Immature natural killer cell (primary cell): ENCODE results near the gene BMS1. TPM values are rescaled to one million over a fixed set of nuclear protein-coding genes. Genes with fewer than 3 reads are reported as not detected.

Experiments used
- DNase-seq, 3 donors: peaks; one replicate each; pipeline ENCODE4 v3.0.0; 2022; ENCODE audit warnings: mixed read lengths in 1 of 3
- H3K27ac Mint-ChIP-seq, 6 donors: one replicate each; pipeline ENCODE4 v1.8.0; 2020; ENCODE audit warnings: mixed read lengths in 6 of 6, mild to moderate bottlenecking in 5 of 6, inconsistent platforms in 4 of 6, moderate library complexity in 3 of 6
- H3K27me3 Mint-ChIP-seq, 3 donors: one replicate each; pipeline ENCODE4 v1.8.0; 2020 to 2021; ENCODE audit warnings: low read depth in 3 of 3, mild to moderate bottlenecking in 3 of 3, mixed read lengths in 3 of 3, moderate library complexity in 3 of 3, inconsistent platforms in 1 of 3
- H3K36me3 Mint-ChIP-seq, 3 donors: one replicate each; pipeline ENCODE4 v1.8.0; 2020; ENCODE audit warnings: mixed read lengths in 3 of 3, inconsistent platforms in 2 of 3, mild to moderate bottlenecking in 2 of 3
- H3K4me1 Mint-ChIP-seq, 2 donors: one replicate each; pipeline ENCODE4 v1.8.0; 2020; ENCODE audit warnings: inconsistent platforms in 2 of 2, mild to moderate bottlenecking in 2 of 2, mixed read lengths in 2 of 2, moderate library complexity in 1 of 2
- H3K4me3 Mint-ChIP-seq, 5 donors: one replicate each; pipeline ENCODE4 v1.8.0; 2020; ENCODE audit warnings: mild to moderate bottlenecking in 5 of 5, mixed read lengths in 5 of 5, inconsistent platforms in 3 of 5, moderate library complexity in 3 of 5
- H3K9me3 Mint-ChIP-seq, 6 donors: one replicate each; pipeline ENCODE4 v1.8.0; 2020; ENCODE audit warnings: mild to moderate bottlenecking in 6 of 6, mixed read lengths in 6 of 6, inconsistent platforms in 4 of 6, moderate library complexity in 3 of 6
- polyA plus RNA-seq, 3 donors: library from polyadenylated mRNA; unstranded; fragments of 300-500 nt; fragmentation: Illumina TruSeq; gene quantifications; one replicate each; pipeline ENCODE4 v1.2.3, GENCODE V29; 2021

Gene BMS1
- polyA plus RNA-seq, 3 donors from 2014 or later, result 4.7 to 11.7 (median 6.3) TPM

- Mint-ChIP-seq H3K27ac (no peak overlapping the region), H3K27me3 (peaks cover 1 to 11% (median 10%) of the 10 kb centered on the region in 3 donors), H3K4me1 (no peaks in the 10 kb centered on the region), H3K9me3 (peaks cover 0 to 5% (median 0%) of the 10 kb centered on the region in 6 donors), H3K36me3 (no peaks in the 10 kb centered on the region), H3K4me3 (no peak overlapping the region)
- no peak for DNase-seq
Measured at GRCh38 chr10:42767906-42768305, 14.7 kb upstream of the BMS1 start.

GRCh38 chr10:42768581-42769152, 13.9 kb upstream of the BMS1 start:
- no peak overlapping the region for H3K27ac Mint-ChIP-seq
- DNase-seq, result no peak
- H3K4me1 Mint-ChIP-seq, result no peaks in the 10 kb centered on the region
- peaks cover 0 to 5% (median 0%) of the 10 kb centered on the region in 6 donors for H3K9me3 Mint-ChIP-seq
- no peaks in the 10 kb centered on the region for H3K36me3 Mint-ChIP-seq
- H3K4me3 Mint-ChIP-seq, result no peak overlapping the region
- peaks cover 3 to 10% (median 8%) of the 10 kb centered on the region in 3 donors for H3K27me3 Mint-ChIP-seq

- Mint-ChIP-seq H3K27me3 (peaks cover 3 to 10% (median 4%) of the 10 kb centered on the region in 3 donors), H3K36me3 (no peaks in the 10 kb centered on the region), H3K4me1 (no peaks in the 10 kb centered on the region), H3K9me3 (peaks cover 0 to 5% (median 0%) of the 10 kb centered on the region in 6 donors), H3K4me3 (no peak overlapping the region), H3K27ac (no peak overlapping the region)
- DNase-seq, result no peak
Measured at GRCh38 chr10:42769173-42769572, 13.4 kb upstream of the BMS1 start.

- peaks cover 3 to 10% (median 4%) of the 10 kb centered on the region in 3 donors for H3K27me3 Mint-ChIP-seq
- H3K4me1 Mint-ChIP-seq, result no peaks in the 10 kb centered on the region
- H3K4me3 Mint-ChIP-seq, result no peak overlapping the region
- no peaks in the 10 kb centered on the region for H3K36me3 Mint-ChIP-seq
- no peak for DNase-seq
- H3K9me3 Mint-ChIP-seq, result peaks cover 0 to 5% (median 0%) of the 10 kb centered on the region in 6 donors
- no peak overlapping the region for H3K27ac Mint-ChIP-seq
Measured at GRCh38 chr10:42769673-42770072, 12.9 kb upstream of the BMS1 start.

- peaks cover 3 to 19% (median 13%) of the 10 kb centered on the region in 3 donors for H3K27me3 Mint-ChIP-seq
- H3K4me1 Mint-ChIP-seq, result peaks cover 12 to 14% of the 10 kb centered on the region in 2 donors
- no peaks in the 10 kb centered on the region for H3K9me3 Mint-ChIP-seq
- no peaks in the 10 kb centered on the region for H3K36me3 Mint-ChIP-seq
- H3K27ac Mint-ChIP-seq, result no peak overlapping the region
- H3K4me3 Mint-ChIP-seq, result no peak overlapping the region
- no peak for DNase-seq
Measured at GRCh38 chr10:42776681-42777080, 5.9 kb upstream of the BMS1 start.

- Mint-ChIP-seq H3K4me3 (peak overlapping the region; percentile 49 to 100 (median 99)), H3K36me3 (peaks cover 4 to 7% (median 5%) of the 10 kb centered on the region in 3 donors), H3K27ac (peak overlapping the region in 2 of 6 donors; percentile 7 to 41), H3K9me3 (no peaks in the 10 kb centered on the region), H3K4me1 (peaks cover 28 to 38% of the 10 kb centered on the region in 2 donors), H3K27me3 (peaks cover 8 to 27% (median 12%) of the 10 kb centered on the region in 3 donors)
- DNase-seq, result no peak
Measured at GRCh38 chr10:42780456-42780855, 2.1 kb upstream of the BMS1 start.

- no peak for DNase-seq
- H3K27ac Mint-ChIP-seq, result peak overlapping the region; percentile 92 to 98 (median 94)
- H3K27me3 Mint-ChIP-seq, result peaks cover 5 to 20% (median 12%) of the 10 kb centered on the region in 3 donors
- peaks cover 30 to 38% of the 10 kb centered on the region in 2 donors for H3K4me1 Mint-ChIP-seq
- peak overlapping the region; percentile 94 to 100 (median 99) for H3K4me3 Mint-ChIP-seq
- peaks cover 4 to 20% (median 5%) of the 10 kb centered on the region in 3 donors for H3K36me3 Mint-ChIP-seq
- no peaks in the 10 kb centered on the region for H3K9me3 Mint-ChIP-seq
Measured at GRCh38 chr10:42781893-42782445, 626 bp upstream of the BMS1 start.

GRCh38 chr10:42783181-42783549, 570 bp downstream of the BMS1 start:
- Mint-ChIP-seq H3K4me1 (peaks cover 30 to 38% of the 10 kb centered on the region in 2 donors), H3K36me3 (peaks cover 4 to 26% (median 5%) of the 10 kb centered on the region in 3 donors), H3K4me3 (peak overlapping the region; percentile 94 to 100 (median 99)), H3K27ac (peak overlapping the region; percentile 92 to 98 (median 94)), H3K27me3 (peaks cover 5 to 19% (median 12%) of the 10 kb centered on the region in 3 donors), H3K9me3 (no peaks in the 10 kb centered on the region)
- no peak for DNase-seq

GRCh38 chr10:42785759-42786158, 3.2 kb downstream of the BMS1 start:
- H3K4me3 Mint-ChIP-seq, result no peak overlapping the region
- H3K27me3 Mint-ChIP-seq, result peaks cover 0 to 15% (median 11%) of the 10 kb centered on the region in 3 donors
- no peak for DNase-seq
- H3K36me3 Mint-ChIP-seq, result peaks cover 5 to 42% (median 7%) of the 10 kb centered on the region in 3 donors
- no peak overlapping the region for H3K27ac Mint-ChIP-seq
- peaks cover 27 to 34% of the 10 kb centered on the region in 2 donors for H3K4me1 Mint-ChIP-seq
- no peaks in the 10 kb centered on the region for H3K9me3 Mint-ChIP-seq

- Mint-ChIP-seq H3K27me3 (peaks cover 0 to 2% (median 0%) of the 10 kb centered on the region in 3 donors), H3K4me3 (no peak overlapping the region), H3K4me1 (peaks cover 0 to 1% of the 10 kb centered on the region in 2 donors), H3K9me3 (no peaks in the 10 kb centered on the region), H3K27ac (no peak overlapping the region), H3K36me3 (peaks cover 32 to 79% (median 37%) of the 10 kb centered on the region in 3 donors)
- no peak for DNase-seq
Measured at GRCh38 chr10:42790835-42791234, 8.2 kb downstream of the BMS1 start.

- Mint-ChIP-seq H3K27ac (no peak overlapping the region), H3K27me3 (peaks cover 0 to 2% (median 0%) of the 10 kb centered on the region in 3 donors), H3K4me3 (no peak overlapping the region), H3K9me3 (no peaks in the 10 kb centered on the region), H3K4me1 (peaks cover under 1 to 2% of the 10 kb centered on the region in 2 donors), H3K36me3 (peaks cover 54 to 91% (median 73%) of the 10 kb centered on the region in 3 donors)
- no peak for DNase-seq
Measured at GRCh38 chr10:42795701-42796100, 13.1 kb downstream of the BMS1 start.

GRCh38 chr10:42801135-42801534, 18.5 kb downstream of the BMS1 start:
- Mint-ChIP-seq H3K36me3 (peaks cover 35 to 75% (median 54%) of the 10 kb centered on the region in 3 donors), H3K27me3 (peaks cover 0 to 2% (median 0%) of the 10 kb centered on the region in 3 donors), H3K9me3 (no peaks in the 10 kb centered on the region), H3K4me3 (no peak overlapping the region), H3K27ac (no peak overlapping the region), H3K4me1 (peaks cover 2 to 5% of the 10 kb centered on the region in 2 donors)
- no peak for DNase-seq

- Mint-ChIP-seq H3K36me3 (peaks cover 21 to 69% (median 43%) of the 10 kb centered on the region in 3 donors), H3K4me1 (peaks cover 2 to 5% of the 10 kb centered on the region in 2 donors), H3K9me3 (no peaks in the 10 kb centered on the region), H3K4me3 (no peak overlapping the region), H3K27me3 (no peaks in the 10 kb centered on the region), H3K27ac (peak overlapping the region in 2 of 6 donors; percentile 31 to 40)
- DNase-seq, result no peak
Measured at GRCh38 chr10:42802876-42803275, 20.3 kb downstream of the BMS1 start.

- Mint-ChIP-seq H3K27ac (no peak overlapping the region), H3K4me1 (peaks cover 4 to 17% of the 10 kb centered on the region in 2 donors), H3K27me3 (peaks cover 0 to 2% (median 0%) of the 10 kb centered on the region in 3 donors), H3K4me3 (no peak overlapping the region), H3K36me3 (peaks cover 37 to 59% (median 39%) of the 10 kb centered on the region in 3 donors), H3K9me3 (peaks cover 0 to 9% (median 6%) of the 10 kb centered on the region in 6 donors)
- DNase-seq, result no peak
Measured at GRCh38 chr10:42809676-42810075, 27.1 kb downstream of the BMS1 start.
